Measurements from ENCODE around the gene LOX.

The LOX gene

DNA sequence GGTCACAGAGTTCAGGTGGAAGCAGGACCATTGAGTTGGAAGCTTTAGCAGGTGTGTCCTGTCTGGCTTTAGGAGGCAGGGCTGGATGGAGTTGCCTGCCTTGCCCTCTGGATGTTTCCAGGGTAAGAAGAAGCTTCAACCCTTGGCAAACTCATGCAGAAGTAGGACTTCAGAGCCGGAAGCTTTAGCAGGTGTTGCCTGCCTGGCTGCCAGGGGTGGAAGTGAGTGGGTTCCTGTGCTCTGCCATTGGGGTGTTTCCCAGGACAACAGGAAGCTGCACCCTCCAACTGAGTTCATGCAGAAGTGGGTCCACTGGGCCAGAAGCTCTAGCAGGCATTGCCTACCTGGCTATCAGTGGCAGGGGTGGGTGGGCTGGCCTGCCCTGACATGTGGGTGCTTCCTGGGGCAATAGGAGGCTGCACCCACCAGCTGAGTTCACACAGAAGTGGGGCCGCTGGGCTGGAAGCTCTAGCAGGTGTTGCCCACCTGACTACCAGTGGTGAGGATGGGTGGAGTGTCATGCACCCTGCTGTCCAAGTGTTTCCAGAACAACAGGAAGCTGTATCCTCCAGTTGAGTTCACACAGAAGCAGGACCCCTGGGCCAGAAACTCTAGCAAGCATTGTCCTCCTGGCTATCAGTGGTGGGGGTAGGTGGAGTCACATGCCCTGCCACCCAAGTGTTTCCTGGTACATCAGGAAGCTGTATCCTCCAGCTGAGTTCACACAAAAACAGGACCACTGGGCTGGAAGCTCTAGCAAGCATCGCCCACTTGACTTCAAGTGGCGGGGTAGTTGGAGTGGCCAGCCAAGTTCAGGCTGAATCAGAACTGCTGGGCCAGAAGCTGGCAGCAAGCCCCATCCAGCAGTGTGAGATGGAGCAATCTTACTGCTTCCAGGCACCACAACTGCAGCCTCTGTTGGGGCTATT is 24.6 kb downstream of the LOX start:
- TF ChIP-seq CEBPB (IDR thresholded peaks at IDR 0.05) (no peak), ZBTB7A (IDR thresholded peaks at IDR 0.05; ENCODE audit: low read depth) (no peak), YY1 (IDR thresholded peaks at IDR 0.05; ENCODE audit: low read depth) (no peak), EGR1 (IDR thresholded peaks at IDR 0.05) (no peak), CREB1 (IDR thresholded peaks at IDR 0.05; ENCODE audit: low read depth) (no peak), RAD21 (IDR thresholded peaks at IDR 0.05; ENCODE audit: low read depth) (no peak)
- TF ChIP-seq, protein P1, sequence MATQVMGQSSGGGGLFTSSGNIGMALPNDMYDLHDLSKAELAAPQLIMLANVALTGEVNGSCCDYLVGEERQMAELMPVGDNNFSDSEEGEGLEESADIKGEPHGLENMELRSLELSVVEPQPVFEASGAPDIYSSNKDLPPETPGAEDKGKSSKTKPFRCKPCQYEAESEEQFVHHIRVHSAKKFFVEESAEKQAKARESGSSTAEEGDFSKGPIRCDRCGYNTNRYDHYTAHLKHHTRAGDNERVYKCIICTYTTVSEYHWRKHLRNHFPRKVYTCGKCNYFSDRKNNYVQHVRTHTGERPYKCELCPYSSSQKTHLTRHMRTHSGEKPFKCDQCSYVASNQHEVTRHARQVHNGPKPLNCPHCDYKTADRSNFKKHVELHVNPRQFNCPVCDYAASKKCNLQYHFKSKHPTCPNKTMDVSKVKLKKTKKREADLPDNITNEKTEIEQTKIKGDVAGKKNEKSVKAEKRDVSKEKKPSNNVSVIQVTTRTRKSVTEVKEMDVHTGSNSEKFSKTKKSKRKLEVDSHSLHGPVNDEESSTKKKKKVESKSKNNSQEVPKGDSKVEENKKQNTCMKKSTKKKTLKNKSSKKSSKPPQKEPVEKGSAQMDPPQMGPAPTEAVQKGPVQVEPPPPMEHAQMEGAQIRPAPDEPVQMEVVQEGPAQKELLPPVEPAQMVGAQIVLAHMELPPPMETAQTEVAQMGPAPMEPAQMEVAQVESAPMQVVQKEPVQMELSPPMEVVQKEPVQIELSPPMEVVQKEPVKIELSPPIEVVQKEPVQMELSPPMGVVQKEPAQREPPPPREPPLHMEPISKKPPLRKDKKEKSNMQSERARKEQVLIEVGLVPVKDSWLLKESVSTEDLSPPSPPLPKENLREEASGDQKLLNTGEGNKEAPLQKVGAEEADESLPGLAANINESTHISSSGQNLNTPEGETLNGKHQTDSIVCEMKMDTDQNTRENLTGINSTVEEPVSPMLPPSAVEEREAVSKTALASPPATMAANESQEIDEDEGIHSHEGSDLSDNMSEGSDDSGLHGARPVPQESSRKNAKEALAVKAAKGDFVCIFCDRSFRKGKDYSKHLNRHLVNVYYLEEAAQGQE (IDR thresholded peaks at IDR 0.05; ENCODE audit: low read depth), result no peak

DNA sequence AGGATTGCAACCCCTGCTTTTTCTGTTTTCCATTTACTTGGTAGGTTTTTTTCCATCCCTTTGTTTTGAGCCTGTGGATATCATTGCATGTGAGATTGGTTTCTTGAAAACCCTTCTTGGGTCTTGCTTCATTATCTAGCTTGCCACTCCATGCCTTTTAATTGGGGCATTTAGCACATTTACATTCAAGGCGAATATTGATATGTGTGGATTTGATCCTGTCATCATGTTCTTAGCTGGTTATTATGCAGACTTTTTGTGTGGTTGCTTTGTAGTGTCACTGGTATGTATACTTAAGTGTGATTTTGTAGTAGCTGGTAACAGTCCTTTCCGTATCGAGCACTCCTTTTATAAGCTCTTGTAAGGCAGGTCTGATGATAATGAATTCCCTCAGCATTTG is 26.5 kb downstream of the LOX start:
- TF ChIP-seq CREB1 (IDR thresholded peaks at IDR 0.05; ENCODE audit: low read depth) (no peak), FOXM1 (IDR thresholded peaks at IDR 0.05; ENCODE audit: borderline replicate concordance, low read depth) (no peak), RAD21 (IDR thresholded peaks at IDR 0.05; ENCODE audit: low read depth) (no peak), EGR1 (IDR thresholded peaks at IDR 0.05) (no peak), TEAD4 (IDR thresholded peaks at IDR 0.05) (no peak), TCF12 (IDR thresholded peaks at IDR 0.05; ENCODE audit: low read depth) (no peak), YY1 (IDR thresholded peaks at IDR 0.05; ENCODE audit: low read depth) (no peak)
- TF ChIP-seq, protein P1 (IDR thresholded peaks at IDR 0.05; ENCODE audit: low read depth), result no peak
- TF ChIP-seq, protein P2, sequence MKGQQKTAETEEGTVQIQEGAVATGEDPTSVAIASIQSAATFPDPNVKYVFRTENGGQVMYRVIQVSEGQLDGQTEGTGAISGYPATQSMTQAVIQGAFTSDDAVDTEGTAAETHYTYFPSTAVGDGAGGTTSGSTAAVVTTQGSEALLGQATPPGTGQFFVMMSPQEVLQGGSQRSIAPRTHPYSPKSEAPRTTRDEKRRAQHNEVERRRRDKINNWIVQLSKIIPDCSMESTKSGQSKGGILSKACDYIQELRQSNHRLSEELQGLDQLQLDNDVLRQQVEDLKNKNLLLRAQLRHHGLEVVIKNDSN (IDR thresholded peaks at IDR 0.05), result no peak

DNA sequence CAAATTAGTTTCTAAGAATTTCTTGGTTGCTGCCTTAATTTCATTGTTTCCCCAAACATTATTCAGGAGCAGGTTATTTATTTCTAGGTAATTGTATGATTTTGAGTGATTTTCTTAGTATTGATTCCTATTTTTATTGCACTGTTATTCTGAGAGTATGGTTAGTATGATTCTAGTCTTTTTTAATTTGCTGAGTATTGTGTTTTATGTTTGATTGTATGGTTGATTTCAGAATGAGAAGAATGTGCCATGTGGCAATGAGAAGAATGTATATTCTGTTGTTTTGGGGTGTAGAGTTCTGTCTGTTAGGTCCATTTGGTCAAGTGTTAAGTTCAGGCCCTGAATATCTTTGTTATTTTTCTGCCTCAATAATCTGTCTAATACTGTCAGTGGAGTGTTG is 27.1 kb downstream of the LOX start:
- TF ChIP-seq TCF12 (IDR thresholded peaks at IDR 0.05; ENCODE audit: low read depth) (no peak), CREB1 (IDR thresholded peaks at IDR 0.05; ENCODE audit: low read depth) (no peak), EP300 (IDR thresholded peaks at IDR 0.05; ENCODE audit: borderline replicate concordance) (no peak), CEBPB (IDR thresholded peaks at IDR 0.05) (no peak), TAF1 (IDR thresholded peaks at IDR 0.05; ENCODE audit: low read depth) (no peak), YY1 (IDR thresholded peaks at IDR 0.05; ENCODE audit: low read depth) (no peak), NFIC (IDR thresholded peaks at IDR 0.05) (no peak), FOXM1 (IDR thresholded peaks at IDR 0.05; ENCODE audit: borderline replicate concordance, low read depth) (no peak), TEAD4 (IDR thresholded peaks at IDR 0.05) (no peak), EGR1 (IDR thresholded peaks at IDR 0.05) (no peak), ZBTB7A (IDR thresholded peaks at IDR 0.05; ENCODE audit: low read depth) (no peak), RAD21 (IDR thresholded peaks at IDR 0.05; ENCODE audit: low read depth) (no peak)
- TF ChIP-seq, protein P2 (IDR thresholded peaks at IDR 0.05), result no peak
- TF ChIP-seq, protein P3, sequence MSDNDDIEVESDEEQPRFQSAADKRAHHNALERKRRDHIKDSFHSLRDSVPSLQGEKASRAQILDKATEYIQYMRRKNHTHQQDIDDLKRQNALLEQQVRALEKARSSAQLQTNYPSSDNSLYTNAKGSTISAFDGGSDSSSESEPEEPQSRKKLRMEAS (IDR thresholded peaks at IDR 0.05), result no peak
- TF ChIP-seq, protein P1 (IDR thresholded peaks at IDR 0.05; ENCODE audit: low read depth), result no peak

DNA sequence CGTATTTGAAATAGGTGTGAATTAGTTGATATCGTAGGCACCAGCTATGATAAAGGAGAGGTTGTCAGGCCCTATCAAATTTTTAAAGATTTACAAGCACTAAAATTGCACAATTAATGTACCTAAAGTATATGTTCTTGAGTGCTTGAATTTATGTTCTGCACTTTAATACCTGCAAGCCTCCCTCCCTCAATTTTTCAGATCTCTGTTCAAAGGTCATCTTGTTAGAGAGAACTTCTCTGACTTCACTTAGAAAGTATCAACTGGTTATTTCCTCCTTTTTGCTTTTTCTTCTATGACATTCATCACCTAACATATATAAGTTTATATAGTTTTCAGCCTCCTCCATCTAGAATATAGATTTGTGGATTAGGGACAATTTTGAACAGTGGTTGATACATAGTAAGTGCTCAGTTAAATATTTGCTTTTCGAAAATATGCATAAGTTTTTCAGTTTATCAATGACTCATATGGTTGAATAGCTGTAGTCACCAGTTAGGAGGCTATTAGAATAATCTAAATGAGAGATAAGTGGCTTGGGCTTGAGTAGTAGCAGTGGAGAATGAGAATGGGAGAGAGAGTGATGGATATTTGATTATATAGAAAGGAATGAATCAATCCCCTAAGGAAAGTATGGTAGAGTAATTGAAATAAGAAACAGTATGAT is 37.3 kb downstream of the LOX start:
- TF ChIP-seq CEBPB (IDR thresholded peaks at IDR 0.05) (no peak), NFIC (IDR thresholded peaks at IDR 0.05) (no peak), CREB1 (IDR thresholded peaks at IDR 0.05; ENCODE audit: low read depth) (no peak), EP300 (IDR thresholded peaks at IDR 0.05; ENCODE audit: borderline replicate concordance) (no peak), RAD21 (IDR thresholded peaks at IDR 0.05; ENCODE audit: low read depth) (no peak), TAF1 (IDR thresholded peaks at IDR 0.05; ENCODE audit: low read depth) (no peak), TCF12 (IDR thresholded peaks at IDR 0.05; ENCODE audit: low read depth) (no peak), FOXM1 (IDR thresholded peaks at IDR 0.05; ENCODE audit: borderline replicate concordance, low read depth) (no peak)
- TF ChIP-seq, protein P1 (IDR thresholded peaks at IDR 0.05; ENCODE audit: low read depth), result no peak
